IPS DF 4.7 (cell line): ENCODE measurements around the gene ANAPC13.

Source experiments
- DNase-seq: peaks from one replicate; pipeline ENCODE4 v3.0.0-alpha.2; 2013; ENCODE audit warnings: low spot score; ENCODE audit errors: extremely low read depth

ANAPC13 gene

GRCh38 chr3:134485718-134486576, at the start of gene ANAPC13, which contains the start of gene CEP63:
ANAPC13 (minus strand) TSS chr3:134485985; CDS start chr3:134482904, 3,081 bp downstream.
CEP63 (plus strand) TSS chr3:134486057; CDS start chr3:134495321, 9,264 bp downstream.
- peak; percentile 90 for DNase-seq

GRCh38 chr3:134535186-134535970, 49.6 kb upstream of the ANAPC13 start:
- DNase-seq, result no peak

- DNase-seq, result no peak
Observed at GRCh38 chr3:134533493-134533892, 47.7 kb upstream of the ANAPC13 start.

GRCh38 chr3:134527538-134528186, 41.9 kb upstream of the ANAPC13 start:
- DNase-seq, result no peak

- DNase-seq, result peak; percentile 22
Observed at GRCh38 chr3:134527037-134527436, 41.3 kb upstream of the ANAPC13 start.

- no peak for DNase-seq
Observed at GRCh38 chr3:134526319-134526718, 40.5 kb upstream of the ANAPC13 start.

GRCh38 chr3:134525293-134525692, 39.5 kb upstream of the ANAPC13 start:
- DNase-seq, result no peak

GRCh38 chr3:134522541-134522940, 36.8 kb upstream of the ANAPC13 start:
- DNase-seq, result no peak

GRCh38 chr3:134517791-134518190, 32.0 kb upstream of the ANAPC13 start:
- no peak for DNase-seq

GRCh38 chr3:134516905-134517304, 31.1 kb upstream of the ANAPC13 start:
- DNase-seq, result no peak

GRCh38 chr3:134511500-134511899, 25.7 kb upstream of the ANAPC13 start:
- no peak for DNase-seq

GRCh38 chr3:134505485-134505884, 19.7 kb upstream of the ANAPC13 start:
- no peak for DNase-seq

- no peak for DNase-seq
Observed at GRCh38 chr3:134504132-134504531, 18.3 kb upstream of the ANAPC13 start.

GRCh38 chr3:134503266-134503665, 17.5 kb upstream of the ANAPC13 start:
- DNase-seq, result no peak

GRCh38 chr3:134496471-134497071, 10.8 kb upstream of the ANAPC13 start:
- no peak for DNase-seq

GRCh38 chr3:134495980-134496379, 10.2 kb upstream of the ANAPC13 start:
- DNase-seq, result no peak

GRCh38 chr3:134494495-134494894, 8.7 kb upstream of the ANAPC13 start:
- DNase-seq, result no peak

- no peak for DNase-seq
Observed at GRCh38 chr3:134487406-134487805, 1.6 kb upstream of the ANAPC13 start.

- no peak for DNase-seq
Observed at GRCh38 chr3:134486577-134487041, 824 bp upstream of the ANAPC13 start.

- no peak for DNase-seq
Observed at GRCh38 chr3:134485075-134485717, 589 bp downstream of the ANAPC13 start.
